HepG2 (cell line): Measurements from ENCODE around the gene CHN2. TPM values are rescaled to one million over a fixed set of nuclear protein-coding genes. Genes with fewer than 3 reads are reported as not detected.

ENCODE experiments used
- ATAC-seq: fragments of 200-7000 bp; cut with Tn5 transposase; 3 replicates; pipeline ENCODE4 v1.9.1; 2020; ENCODE audit warnings: mild to moderate bottlenecking, moderate library complexity
- BruUV-seq: library from RNA; stranded (reverse); fragments of 400-500 nt; replicated peaks from 2 replicates; lab custom pipeline; 2021; lab: Mats Ljungman, UMichigan
- CTCF ChIA-PET: fragments of 300-600 bp; formaldehyde crosslinking; extraction: SDS; loops from one replicate; lab custom pipeline; 2021; ENCODE audit warnings: low total read pairs, inconsistent platforms, low intra/inter-chr PET ratio; lab: Yijun Ruan, JAX
- POLR2A ChIA-PET: fragments of 350-600 bp; sonication (Branson Sonifier 250); formaldehyde crosslinking; loops from one replicate; lab custom pipeline; 2020; ENCODE audit warnings: antibody characterized with exemption, inconsistent platforms; lab: Yijun Ruan, JAX
- DNase-seq: peaks from one replicate; pipeline ENCODE4 v3.0.0-alpha.2; 2015; ENCODE audit warnings: low spot score
- FAIRE-seq: peaks from 3 replicates; lab custom pipeline; 2011; peaks lifted over from hg19 to GRCh38; lab: Jason Lieb, UNC
- H2AFZ ChIP-seq: one replicate; pipeline ENCODE4 v1.6.1; 2011; ENCODE audit warnings: low read length, inconsistent platforms
- H3K27ac ChIP-seq: fragments of 300-600 bp; 3 replicates; pipeline ENCODE4 v1.8.0; 2011; ENCODE audit warnings: mixed run types, mild to moderate bottlenecking, mixed read lengths, low read length, inconsistent platforms; ENCODE audit not compliant: insufficient read depth; ENCODE audit errors: extremely low read length
- H3K27me3 ChIP-seq, 2 experiments: fragments of 200-600 bp in 1 of 2; 2 replicates in 1 of 2; 3 replicates in 1 of 2; pipeline versions ENCODE4 v1.6.0 to v1.8.0; 2011; ENCODE audit warnings: low read length in 2 of 2, mild to moderate bottlenecking in 2 of 2, moderate library complexity in 2 of 2, inconsistent platforms in 1 of 2; ENCODE audit not compliant: insufficient read depth in 2 of 2, control insufficient read depth in 1 of 2
- H3K36me3 ChIP-seq, 2 experiments: fragments of 200-600 bp in 1 of 2; replicated peaks in 1 of 2; 2 replicates in 1 of 2; 3 replicates in 1 of 2; pipeline versions ENCODE4 v1.5.1 to v1.8.0; 2011; ENCODE audit warnings: low read length in 2 of 2, inconsistent platforms in 1 of 2; ENCODE audit not compliant: insufficient read depth in 2 of 2, control insufficient read depth in 1 of 2
- H3K4me1 ChIP-seq: 2 replicates; pipeline ENCODE4 v1.5.1; 2012; ENCODE audit warnings: low read length, inconsistent platforms; ENCODE audit not compliant: insufficient read depth
- H3K4me2 ChIP-seq: 2 replicates; pipeline ENCODE4 v1.6.0; 2011; ENCODE audit warnings: low read depth, low read length, inconsistent platforms
- H3K4me3 ChIP-seq, 3 experiments: fragments of 200-600 bp in 1 of 3; sonication (generic), shearing (Covaris generic) in 1 of 3; replicated peaks in 1 of 3; 2 replicates each; pipeline ENCODE4 v1.5.1; 2011 to 2016; ENCODE audit warnings: low read length in 3 of 3, inconsistent platforms in 2 of 3, low read depth in 2 of 3, mild to moderate bottlenecking in 2 of 3, control low read depth in 1 of 3, mixed read lengths in 1 of 3; ENCODE audit not compliant: insufficient read depth in 1 of 3
- H3K79me2 ChIP-seq: one replicate; pipeline ENCODE4 v1.6.1; 2011; ENCODE audit warnings: low read length, inconsistent platforms; ENCODE audit not compliant: insufficient read depth
- H3K9ac ChIP-seq: 2 replicates; pipeline ENCODE4 v1.6.0; 2011; ENCODE audit warnings: mild to moderate bottlenecking, low read depth, low read length, inconsistent platforms; ENCODE audit not compliant: insufficient read depth
- H3K9me3 ChIP-seq: 2 replicates; pipeline ENCODE4 v1.5.1; 2012; ENCODE audit warnings: mild to moderate bottlenecking, low read length
- H4K20me1 ChIP-seq: 2 replicates; pipeline ENCODE4 v1.6.0; 2011; ENCODE audit warnings: inconsistent platforms, mild to moderate bottlenecking, low read length, moderate library complexity; ENCODE audit not compliant: insufficient read depth
- PLSCR1 ChIP-seq: sonication (generic); formaldehyde crosslinking; IDR thresholded peaks from 2 replicates; pipeline ENCODE4 v1.5.0; 2020; ENCODE audit warnings: missing genetic modification reagents, mild to moderate bottlenecking, borderline replicate concordance
- ZBTB33 ChIP-seq: sonication (generic); formaldehyde crosslinking; IDR thresholded peaks from 2 replicates; pipeline ENCODE4 v1.4.0; 2020; ENCODE audit warnings: missing genetic modification reagents
- WGBS: methylation state at CpG from one replicate; pipeline ENCODE4 v1.1.6; 2017; ENCODE audit warnings: low lambda C conversion rate; 5-methylcytosine and 5-hydroxymethylcytosine counted together
- in situ Hi-C: cut with HindIII; loops from 2 replicates; pipeline ENCODE4 v1.10.0; 2017; ENCODE audit warnings: low pct_unique_long_range_greater_than_20kb; ENCODE audit not compliant: extremely low pct_ligation_motif_present
- intact Hi-C: fragments of 100-400 bp; cut with micrococcal nuclease; formaldehyde crosslinking; loops from one replicate; pipeline ENCODE4 v1.10.0; 2022; ENCODE audit not compliant: unreplicated experiment
- polyA plus RNA-seq, 8 experiments: library from polyadenylated mRNA; depleted of rRNA in 3 of 8; stranded (reverse) in 7 of 8; unstranded in 1 of 8; fragments of >200 nt; fragmentation: Illumina TruSeq in 4 of 8; extraction: Trizol in 4 of 8; gene quantifications; 2 replicates each; pipeline versions ENCODE4 v1.2.1 to v1.2.3, GENCODE V29; 2011 to 2016; ENCODE audit warnings: low read depth in 4 of 8, missing spikeins in 1 of 8, mixed read lengths in 1 of 8; ENCODE audit not compliant: insufficient read depth in 1 of 8
- total RNA-seq, 5 experiments: library from RNA; depleted of rRNA; stranded (reverse); fragments of >200 nt; fragmentation: Illumina TruSeq; extraction: Trizol; gene quantifications; 2 replicates each; pipeline ENCODE4 v1.2.3, GENCODE V29; 2016; ENCODE audit warnings: low read depth in 1 of 5

CHN2 gene
- total and polyA plus RNA-seq, 2 of the 13 experiments (the other 11 are each of a cell fraction or from before 2014, with no cell fraction given), result 23.5 to 30.5 TPM

GRCh38 chr7:29484280-29484679, 289.7 kb downstream of the CHN2 start:
- in situ Hi-C loops, result no loop called here
- ChIA-PET CTCF (no interaction called here), POLR2A (interaction anchor here (1.3 to 2.2 kb wide), 4 partner anchors 11 to 294 kb away, joined by 4 to 24 read pairs (median 6); partner anchors contain the start of gene PRR15)
- peaks cover 98% of the 10 kb centered on the region for H3K4me1 ChIP-seq
- no peak overlapping the region for H3K9ac ChIP-seq
- no peaks in the 10 kb centered on the region for H3K9me3 ChIP-seq
- no peak overlapping the region for H3K4me3 ChIP-seq
- DNase-seq (no peak), ATAC-seq (no peak), FAIRE-seq (no peak)
- H2AFZ ChIP-seq, result no peak overlapping the region
- H3K4me2 ChIP-seq, result no peak overlapping the region
- TF ChIP-seq PLSCR1 (CRISPR knock-in tag), result no peak
- TF ChIP-seq ZBTB33 (CRISPR knock-in tag), result peak; percentile 70; the same call in 1 of the 2 replicates
- no peaks in the 10 kb centered on the region for H3K79me2 ChIP-seq
- no peaks in the 10 kb centered on the region for H4K20me1 ChIP-seq
- peak overlapping the region; percentile 84 for H3K27ac ChIP-seq
- no TSS peak for BruUV-seq
- intact Hi-C loops, result loop anchor here (5.0 kb wide), 1 partner anchor 203 kb away; no protein-coding TSS in a partner anchor
- no peaks in the 10 kb centered on the region; a peak in 2 of 5 replicates for H3K36me3 ChIP-seq
- 94% methylated on average over 3 of the region's 3 CpGs for WGBS
- H3K27me3 ChIP-seq, result no peaks in the 10 kb centered on the region
